NT2/D1 (cell line): ENCODE data around the gene PLXNA4.

Experiments
- DNase-seq: peaks from one replicate; pipeline ENCODE4 v3.0.0-alpha.2; 2011; ENCODE audit warnings: low read depth, low spot score
- H3K27me3 ChIP-seq: 2 replicates; pipeline ENCODE4 v1.6.0; 2011; ENCODE audit warnings: mild to moderate bottlenecking; ENCODE audit not compliant: insufficient read length, insufficient read depth
- H3K36me3 ChIP-seq: 2 replicates; pipeline ENCODE4 v1.6.1; 2011; ENCODE audit warnings: mild to moderate bottlenecking, low read length, mixed read lengths; ENCODE audit not compliant: insufficient read depth, insufficient read length
- H3K4me1 ChIP-seq: 2 replicates; pipeline ENCODE4 v1.5.1; 2011; ENCODE audit not compliant: insufficient read depth, insufficient read length
- H3K4me3 ChIP-seq: 2 replicates; pipeline ENCODE4 v1.5.1; 2011; ENCODE audit warnings: low read depth; ENCODE audit not compliant: insufficient read length
- H3K9ac ChIP-seq: 2 replicates; pipeline ENCODE4 v1.6.0; 2011; ENCODE audit warnings: low read depth; ENCODE audit not compliant: insufficient read length
- H3K9me3 ChIP-seq: 2 replicates; pipeline ENCODE4 v1.5.1; 2011; ENCODE audit warnings: mild to moderate bottlenecking, low read length; ENCODE audit not compliant: insufficient read depth
- SUZ12 ChIP-seq: IDR thresholded peaks from 2 replicates; pipeline ENCODE4 v1.6.1; 2011; ENCODE audit not compliant: insufficient read length, insufficient read depth; ENCODE audit errors: extremely low read depth
- YY1 ChIP-seq: IDR thresholded peaks from 2 replicates; pipeline ENCODE4 v1.6.1; 2011; ENCODE audit not compliant: insufficient read length, insufficient read depth
- ZNF274 ChIP-seq: IDR thresholded peaks from 2 replicates; pipeline ENCODE4 v1.6.1; 2011; ENCODE audit warnings: mild to moderate bottlenecking, low read depth, low read length

PLXNA4 gene

GRCh38 chr7:132251327-132251659, 325.0 kb downstream of the PLXNA4 start:
- peaks cover 4% of the 10 kb centered on the region for H3K27me3 ChIP-seq
- peaks cover 7% of the 10 kb centered on the region for H3K4me1 ChIP-seq
- DNase-seq: peak; percentile 28
- no peaks in the 10 kb centered on the region for H3K36me3 ChIP-seq
- TF ChIP-seq SUZ12: no peak
- TF ChIP-seq YY1: no peak
- no peak for TF ChIP-seq ZNF274
- H3K9ac ChIP-seq: no peak overlapping the region
- no peaks in the 10 kb centered on the region for H3K9me3 ChIP-seq
- no peak overlapping the region for H3K4me3 ChIP-seq

DNA sequence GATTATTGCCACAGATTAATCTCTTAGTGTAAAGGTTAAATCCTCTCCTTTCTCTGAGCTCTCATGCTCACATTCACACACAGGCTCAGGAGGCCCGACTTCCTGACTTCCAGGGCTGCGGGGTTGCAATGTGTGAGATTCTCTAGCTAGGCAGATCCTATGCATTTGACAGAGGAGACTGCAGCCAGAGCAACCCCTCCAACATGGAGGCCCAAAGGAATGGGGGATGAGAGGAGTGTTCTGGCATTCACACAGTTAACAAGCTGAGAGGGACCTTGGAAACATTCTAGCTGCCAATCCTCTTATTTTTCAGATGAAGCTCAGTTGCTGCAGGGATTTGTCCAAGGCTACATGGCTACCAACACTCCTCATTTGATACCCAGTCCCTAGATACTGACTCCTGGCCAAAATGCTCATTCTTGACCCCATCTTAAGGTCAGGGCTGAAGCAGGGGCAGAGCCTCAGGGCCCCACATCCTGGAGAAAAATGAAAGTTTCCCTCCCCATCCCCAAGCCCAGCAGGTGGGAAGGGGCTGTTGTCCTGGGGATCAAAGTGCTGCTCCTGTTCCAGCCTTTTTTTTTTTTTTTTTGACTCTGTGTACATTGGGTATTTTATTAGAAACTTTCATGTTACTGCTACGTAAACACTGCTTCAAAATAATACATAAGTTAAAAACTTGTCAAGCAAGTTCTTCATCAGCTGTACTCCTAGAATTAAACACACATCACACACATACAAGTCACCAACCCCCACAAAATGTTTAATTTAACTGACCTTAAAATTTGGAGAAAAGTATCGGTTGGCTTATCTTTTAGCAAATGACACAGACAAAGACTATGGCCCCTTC, 325.6 kb downstream of the PLXNA4 start:
- Histone ChIP-seq H3K9me3 (peaks cover 3% of the 10 kb centered on the region; the same call in 1 of the 2 replicates), H3K9ac (no peak overlapping the region), H3K4me1 (peaks cover 7% of the 10 kb centered on the region), H3K36me3 (no peaks in the 10 kb centered on the region), H3K27me3 (peaks cover 4% of the 10 kb centered on the region), H3K4me3 (no peak overlapping the region)
- TF ChIP-seq ZNF274 (no peak), YY1 (no peak), SUZ12 (no peak)
- DNase-seq: no peak

GRCh38 chr7:132249256-132249971, 326.9 kb downstream of the PLXNA4 start:
- peaks cover 4% of the 10 kb centered on the region for H3K27me3 ChIP-seq
- no peak overlapping the region for H3K4me3 ChIP-seq
- H3K9ac ChIP-seq: no peak overlapping the region
- peaks cover 7% of the 10 kb centered on the region for H3K4me1 ChIP-seq
- no peaks in the 10 kb centered on the region for H3K36me3 ChIP-seq
- TF ChIP-seq YY1 (no peak), ZNF274 (no peak), SUZ12 (no peak)
- DNase-seq: peak; percentile 61
- H3K9me3 ChIP-seq: peaks cover 11% of the 10 kb centered on the region; the same call in 1 of the 2 replicates

GRCh38 chr7:132248841-132249240, 327.4 kb downstream of the PLXNA4 start:
- Histone ChIP-seq H3K36me3 (no peaks in the 10 kb centered on the region), H3K27me3 (peaks cover 4% of the 10 kb centered on the region), H3K4me3 (no peak overlapping the region), H3K4me1 (peaks cover 7% of the 10 kb centered on the region), H3K9me3 (peaks cover 11% of the 10 kb centered on the region; the same call in 1 of the 2 replicates), H3K9ac (no peak overlapping the region)
- DNase-seq: no peak
- TF ChIP-seq ZNF274: no peak

DNA sequence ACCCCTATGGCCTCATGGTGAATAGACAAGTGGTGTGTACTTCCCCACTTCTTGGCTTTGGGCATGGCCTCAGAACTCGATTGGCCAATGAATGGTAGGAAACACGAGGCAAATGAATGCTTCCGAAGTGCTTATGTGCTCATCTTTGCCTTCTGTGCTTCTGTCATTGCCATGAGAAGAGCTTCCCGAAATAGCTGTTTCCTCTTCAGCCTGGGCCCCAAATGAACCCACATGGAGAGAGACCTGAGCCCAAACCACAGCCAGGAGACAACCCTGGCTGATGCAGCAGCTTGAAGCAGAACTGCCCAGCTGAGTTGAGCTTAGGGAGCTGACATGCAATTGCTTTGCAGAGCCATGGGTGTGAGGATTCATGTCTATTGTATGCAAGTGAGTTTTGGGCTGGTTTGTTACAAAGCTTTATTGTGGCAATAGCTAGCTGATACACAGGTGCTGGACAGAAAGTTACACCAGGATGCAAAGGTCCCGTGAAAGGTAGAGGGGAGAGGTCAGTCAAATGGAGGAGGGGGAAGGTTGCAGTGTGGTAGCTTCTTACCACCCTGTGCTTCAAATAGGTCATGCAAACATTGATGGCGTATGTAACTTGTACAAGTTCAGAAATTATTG, 328.2 kb downstream of the PLXNA4 start:
- H3K9ac ChIP-seq: no peak overlapping the region
- H3K36me3 ChIP-seq: no peaks in the 10 kb centered on the region
- TF ChIP-seq YY1 (no peak), SUZ12 (no peak), ZNF274 (no peak)
- peaks cover 7% of the 10 kb centered on the region for H3K4me1 ChIP-seq
- no peak for DNase-seq
- H3K9me3 ChIP-seq: peaks cover 11% of the 10 kb centered on the region; the same call in 1 of the 2 replicates
- H3K4me3 ChIP-seq: no peak overlapping the region
- peaks cover 4% of the 10 kb centered on the region for H3K27me3 ChIP-seq

- no peak overlapping the region for H3K4me3 ChIP-seq
- H3K9ac ChIP-seq: no peak overlapping the region
- no peaks in the 10 kb centered on the region for H3K36me3 ChIP-seq
- peaks cover 11% of the 10 kb centered on the region; the same call in 1 of the 2 replicates for H3K9me3 ChIP-seq
- no peak for DNase-seq
- peaks cover 6% of the 10 kb centered on the region for H3K4me1 ChIP-seq
- no peak for TF ChIP-seq ZNF274
- TF ChIP-seq SUZ12: no peak
- TF ChIP-seq YY1: no peak
- H3K27me3 ChIP-seq: peaks cover 4% of the 10 kb centered on the region
These were observed 329.7 kb downstream of the PLXNA4 start for GRCh38 chr7:132246591-132246990.

DNA sequence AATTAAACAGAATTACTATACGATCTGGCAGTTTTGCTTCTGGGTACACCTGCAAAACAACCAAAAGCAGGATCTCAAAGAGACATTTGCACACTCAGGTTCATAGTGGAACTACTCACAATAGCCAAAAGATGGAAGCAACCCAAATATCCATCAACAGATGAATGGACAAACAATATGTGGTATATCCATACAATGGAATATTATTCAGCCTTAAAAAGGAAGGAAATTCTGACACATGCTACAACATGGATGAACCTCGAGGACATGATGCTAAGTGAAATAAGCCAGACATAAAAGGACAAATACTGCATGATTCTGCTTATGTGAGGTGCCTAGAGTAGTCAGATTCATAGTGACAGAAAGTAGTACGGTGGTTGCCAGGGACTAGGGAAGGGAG, 330.7 kb downstream of the PLXNA4 start:
- H3K36me3 ChIP-seq: no peaks in the 10 kb centered on the region
- DNase-seq: no peak
- no peak overlapping the region for H3K9ac ChIP-seq
- peaks cover 4% of the 10 kb centered on the region for H3K27me3 ChIP-seq
- TF ChIP-seq SUZ12 (no peak), ZNF274 (no peak), YY1 (no peak)
- H3K4me1 ChIP-seq: no peaks in the 10 kb centered on the region
- H3K4me3 ChIP-seq: no peak overlapping the region
- peaks cover 11% of the 10 kb centered on the region; the same call in 1 of the 2 replicates for H3K9me3 ChIP-seq
